ENCODE data around the gene GDI2.

- no peak for TF ChIP-seq CTCF (conservative IDR thresholded peaks at IDR 0.05 in 1 of 2, IDR thresholded peaks at IDR 0.05 in 1 of 2; ENCODE audit: extremely low read depth in 1 of 2, insufficient read depth in 1 of 2, low read depth in 1 of 2, low read length in 2 of 2)
- TF ChIP-seq EZH2 (IDR thresholded peaks at IDR 0.05; ENCODE audit: borderline replicate concordance, low read length): no peak
These were observed 82.5 kb downstream of the GDI2 start for GRCh38 chr10:5730766-5731165.

Measured in mammary epithelial cell (primary cell).